SKM-1 (cell line): ENCODE data around the gene IGSF3.
"Not testable (repeated sequence)": the region's sequence is repeated elsewhere in the genome, so short reads cannot be mapped to it uniquely, and the experiment has no call there.

ENCODE experiments used
- DNase-seq: peaks from one replicate; lab custom pipeline; 2025; ENCODE audit not compliant: unreplicated experiment; lab: John Stamatoyannopoulos, UW

IGSF3 gene

DNA sequence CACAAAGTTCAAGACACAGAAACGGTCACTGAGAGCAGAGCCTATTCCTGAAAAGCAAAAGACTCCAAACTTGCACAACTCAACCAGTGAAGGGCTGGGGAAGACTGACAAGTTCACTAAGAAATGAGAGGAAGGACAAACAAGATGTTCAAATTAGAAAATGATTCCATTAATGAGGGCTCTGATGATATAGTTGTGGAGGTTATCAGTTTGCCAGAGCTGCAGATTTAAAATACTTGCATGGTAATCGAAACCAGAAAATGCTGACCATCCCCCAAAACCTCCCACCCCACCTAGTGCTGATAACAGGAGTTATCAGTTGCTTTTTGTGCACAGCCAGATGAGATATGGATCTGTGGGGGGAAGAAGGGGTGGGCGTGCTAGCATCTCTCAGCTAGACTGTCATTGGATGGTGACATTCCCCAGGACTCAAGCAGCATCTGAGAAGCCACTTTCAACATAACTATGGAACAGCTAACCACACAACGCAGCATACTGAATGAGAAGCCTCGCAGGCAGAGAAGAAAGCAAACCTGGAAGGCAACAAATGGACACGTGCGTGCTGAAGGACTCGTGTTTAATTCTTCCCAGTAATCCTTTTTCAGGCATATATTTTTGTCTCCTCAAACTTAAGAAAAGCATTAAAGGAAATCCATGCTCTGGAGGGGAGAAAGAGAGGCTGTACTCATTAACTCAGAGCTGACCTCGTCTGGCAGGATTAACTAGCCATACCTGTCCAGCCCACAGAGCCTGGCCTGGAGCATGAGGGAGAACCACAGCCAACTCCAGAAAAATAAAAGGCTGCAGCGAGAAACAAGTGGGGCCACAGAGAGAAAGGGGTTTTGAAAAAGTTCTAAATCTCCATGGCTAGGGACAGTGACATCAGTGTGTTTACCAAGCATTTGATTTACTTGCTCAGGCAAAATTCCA lies 35.3 kb downstream of the IGSF3 start:
- not testable (repeated sequence) for DNase-seq

DNA sequence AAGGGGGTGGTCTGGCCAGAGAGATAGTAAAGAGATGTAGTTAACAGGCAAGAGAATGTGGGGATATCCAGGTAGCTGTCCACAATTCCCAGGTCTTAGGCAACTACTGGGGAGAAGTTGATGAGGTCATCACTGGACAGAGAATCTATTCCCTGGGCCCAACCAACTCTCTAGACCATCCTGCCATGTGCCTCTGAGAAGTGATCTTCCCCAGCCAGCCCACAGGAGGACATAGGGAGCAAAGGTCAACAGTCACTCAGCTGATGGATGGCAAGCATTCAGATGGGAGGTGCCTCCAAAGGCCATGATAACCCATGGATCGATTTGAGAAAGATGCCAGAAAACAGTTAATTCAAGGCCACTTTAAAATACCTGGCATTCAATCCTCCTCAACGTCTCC lies 36.0 kb downstream of the IGSF3 start:
- DNase-seq, result not testable (repeated sequence)

DNA sequence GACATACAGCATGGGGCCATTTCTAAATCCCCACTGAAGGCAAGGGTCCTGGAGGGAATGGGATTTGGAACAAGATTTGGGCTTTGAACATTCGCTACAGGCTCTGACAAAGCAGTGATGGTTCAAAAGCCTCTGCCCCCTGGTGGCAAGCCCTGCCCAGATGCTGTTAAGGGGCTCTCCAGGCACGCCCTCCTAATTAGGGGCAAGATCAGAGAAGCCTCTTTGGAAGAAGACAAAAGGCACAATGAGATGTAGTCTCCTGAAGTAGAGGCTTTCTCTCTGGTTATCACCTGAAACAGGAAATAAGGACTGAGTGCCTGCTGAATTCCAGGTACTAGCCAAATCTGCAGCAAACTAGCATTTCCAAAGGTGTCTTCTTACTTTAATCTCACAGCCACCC lies 37.5 kb downstream of the IGSF3 start:
- DNase-seq, result not testable (repeated sequence)

DNA sequence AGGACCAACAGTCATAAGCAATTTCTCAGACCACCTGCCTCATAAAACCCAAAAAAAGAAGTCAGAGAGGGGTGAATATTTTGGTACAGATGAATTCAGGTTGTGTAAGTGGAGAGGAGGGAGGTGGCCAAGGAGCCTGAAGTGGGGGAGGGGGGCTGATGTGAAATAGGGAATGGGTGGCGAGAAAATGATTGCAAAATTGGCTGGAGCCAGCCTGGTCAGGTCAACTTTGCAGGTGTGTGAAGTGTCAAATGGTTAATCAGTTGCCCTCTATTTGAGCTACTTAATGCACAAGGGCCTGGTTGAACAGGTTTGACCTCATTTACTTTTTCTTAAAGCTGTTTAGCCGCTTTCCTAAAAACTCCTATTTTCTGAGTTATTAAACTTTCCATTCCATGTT lies 38.1 kb downstream of the IGSF3 start:
- not testable (repeated sequence) for DNase-seq

DNA sequence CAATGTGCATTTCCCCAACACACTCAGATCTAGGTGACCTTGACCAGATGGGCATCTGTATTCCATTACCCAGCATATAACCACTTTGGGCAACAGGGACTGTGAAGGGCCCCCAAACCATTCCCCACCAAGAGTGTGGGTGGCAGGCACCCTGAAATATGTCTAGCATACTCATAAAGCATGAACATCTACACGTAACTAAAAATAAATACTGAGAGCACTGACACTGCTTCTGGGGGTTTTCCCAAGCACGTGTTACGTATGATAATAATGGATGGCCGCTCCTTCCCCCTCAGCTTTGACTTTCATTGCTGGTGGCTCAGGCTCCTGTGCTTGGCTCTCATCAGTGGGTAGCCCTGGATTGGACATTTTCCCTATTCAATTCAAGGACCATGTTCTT lies 39.1 kb downstream of the IGSF3 start:
- DNase-seq, result no peak

DNA sequence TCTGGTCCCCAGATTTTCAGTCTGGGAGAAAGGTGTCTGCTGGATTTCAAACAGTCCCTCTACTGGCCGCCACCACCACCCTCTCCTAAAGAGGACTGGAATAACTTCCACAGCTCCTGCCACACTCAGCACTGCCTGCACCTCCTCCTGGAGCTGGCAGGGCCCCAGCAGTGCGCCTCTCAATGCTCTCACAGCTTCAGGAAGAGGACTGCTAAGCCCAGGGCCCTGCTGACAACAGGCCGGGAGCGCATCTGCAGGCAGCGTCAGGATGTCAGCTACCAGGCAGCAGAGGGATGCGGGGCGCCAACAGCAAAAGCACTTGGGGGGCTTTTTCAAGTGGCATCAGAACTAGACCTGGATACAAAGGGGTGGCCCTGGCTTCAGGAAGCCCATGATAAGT lies 40.2 kb downstream of the IGSF3 start:
- DNase-seq, result not testable (repeated sequence)

DNA sequence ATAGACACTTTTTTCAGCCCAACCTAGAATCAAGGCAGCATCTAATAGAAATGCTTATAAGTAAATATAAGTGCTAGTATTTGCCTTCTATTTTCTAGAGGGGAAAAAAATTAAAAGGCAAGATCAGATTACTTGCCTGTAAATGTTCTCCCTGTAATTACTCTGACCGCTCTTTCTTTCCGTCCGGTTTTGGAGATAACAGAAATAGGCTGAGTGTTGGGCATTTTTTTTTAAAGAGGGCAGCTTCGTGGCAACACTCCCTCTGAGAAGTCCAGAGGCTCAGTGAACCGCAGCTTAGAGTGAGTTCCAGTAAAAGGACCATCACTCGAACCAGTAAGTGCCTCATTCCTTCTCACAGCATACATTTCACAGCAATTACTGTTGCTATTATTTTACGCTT lies 40.6 kb downstream of the IGSF3 start:
- DNase-seq, result not testable (repeated sequence)

DNA sequence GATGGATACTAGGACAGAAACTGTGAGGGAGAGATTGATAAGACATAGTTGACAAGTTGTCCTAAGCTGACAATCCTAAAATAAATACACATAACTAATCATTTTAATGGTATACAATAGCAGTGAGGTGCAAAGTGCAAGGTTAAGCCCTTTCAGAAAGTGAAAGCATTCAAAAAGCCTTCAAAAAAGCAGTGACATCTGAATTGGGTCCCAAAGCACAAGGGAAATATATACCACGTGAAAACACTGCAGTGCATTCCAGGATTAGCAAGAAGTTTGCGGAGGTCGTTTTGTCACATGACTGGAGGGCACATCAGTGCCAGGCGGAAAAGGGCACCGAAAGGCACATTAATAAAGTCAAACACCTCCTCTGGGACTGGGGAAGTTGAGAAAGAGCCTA lies 42.4 kb downstream of the IGSF3 start:
- DNase-seq, result not testable (repeated sequence)

DNA sequence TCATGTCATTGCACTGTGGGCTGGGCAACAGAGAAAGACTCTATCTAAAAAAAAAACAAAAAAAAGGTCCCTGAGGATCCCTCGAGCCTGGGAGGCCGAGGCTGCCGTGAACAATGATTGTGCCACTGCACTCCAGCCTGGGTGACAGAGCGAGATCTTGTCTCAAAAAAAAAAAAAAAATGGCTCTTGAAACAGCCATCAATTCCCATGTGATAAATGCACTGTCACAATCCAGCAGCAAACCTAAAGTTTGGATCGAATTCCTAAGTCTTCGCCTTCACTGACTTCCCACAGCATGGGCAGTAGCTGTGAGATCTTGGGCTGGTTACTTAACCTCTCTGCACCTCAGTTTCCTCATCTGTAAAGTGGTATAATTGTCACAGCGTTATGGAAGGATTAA lies 43.5 kb downstream of the IGSF3 start:
- no peak for DNase-seq

DNA sequence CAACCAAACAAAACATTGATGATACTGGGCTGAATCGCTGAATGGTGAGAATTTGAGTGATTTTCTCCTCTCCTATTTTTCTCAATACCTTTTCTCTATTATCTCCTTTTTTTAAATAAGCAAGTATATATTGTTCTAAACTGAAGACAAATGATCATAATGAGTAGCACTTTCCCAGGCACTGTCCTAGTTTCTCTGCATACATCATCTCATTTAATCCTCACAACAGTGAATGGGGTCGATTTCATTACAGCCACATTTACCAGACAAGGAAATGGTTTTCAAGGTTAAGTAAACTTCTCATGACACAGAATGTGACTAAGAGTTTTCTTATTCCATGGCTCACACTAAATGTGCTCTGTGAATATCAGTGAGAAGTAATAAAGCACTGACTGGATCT lies 45.0 kb downstream of the IGSF3 start:
- DNase-seq, result not testable (repeated sequence)

DNA sequence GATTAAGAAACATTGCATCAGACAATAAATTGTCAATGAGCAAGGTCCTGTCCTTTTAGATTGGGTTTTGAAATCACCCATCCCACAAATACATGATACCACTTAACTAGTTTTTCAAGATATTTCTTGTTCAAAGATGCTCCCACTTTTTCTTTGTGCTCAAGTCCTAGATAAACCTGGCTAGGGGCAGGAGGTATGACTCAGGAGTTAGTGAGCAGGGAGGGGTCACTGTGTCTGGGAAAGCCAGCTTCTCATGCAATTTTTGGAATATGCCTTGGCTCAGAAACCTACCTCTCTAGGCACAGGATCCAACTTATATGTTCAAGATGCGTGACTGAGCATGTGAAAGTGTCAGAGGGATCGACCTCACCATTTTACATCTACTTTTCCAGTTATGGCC lies 45.8 kb downstream of the IGSF3 start:
- not testable (repeated sequence) for DNase-seq

DNA sequence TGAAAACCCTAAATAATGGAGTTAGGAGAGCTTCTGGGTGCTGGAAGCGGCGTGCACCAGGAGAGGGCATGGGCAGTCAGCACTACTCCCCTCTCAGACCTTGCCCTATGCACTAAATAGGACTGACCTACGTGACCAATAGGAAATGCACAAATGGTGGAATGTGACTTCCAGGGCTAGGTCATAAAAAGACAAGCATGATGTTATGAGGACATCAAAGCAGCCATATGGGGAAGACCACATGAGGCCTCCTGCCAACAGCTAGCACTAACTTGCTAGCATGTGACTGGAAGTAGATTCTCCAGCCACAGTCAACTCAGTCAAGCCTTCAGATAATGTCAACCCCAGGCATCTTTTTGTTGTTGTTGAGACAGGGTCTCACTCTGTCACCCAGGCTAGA lies 47.1 kb downstream of the IGSF3 start:
- not testable (repeated sequence) for DNase-seq

DNA sequence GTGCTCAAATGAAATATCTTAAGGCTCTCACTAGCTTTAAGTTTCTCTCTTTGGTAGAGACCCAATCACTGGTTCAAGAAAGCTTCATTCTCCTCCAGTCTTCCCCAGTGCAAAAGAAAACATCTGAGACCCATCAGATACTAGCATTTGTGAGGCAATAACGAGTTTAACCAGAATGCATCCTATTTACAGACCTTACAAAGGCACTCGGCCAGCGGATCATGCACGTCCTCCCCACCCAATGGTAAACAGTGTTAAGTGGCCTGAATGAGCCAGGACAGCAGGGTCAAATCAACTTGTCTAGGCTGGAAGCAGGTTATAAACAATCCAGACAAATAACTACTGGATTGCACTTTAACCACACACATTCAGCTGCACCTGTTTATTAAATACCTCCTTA lies 48.4 kb downstream of the IGSF3 start:
- DNase-seq, result not testable (repeated sequence)

DNA sequence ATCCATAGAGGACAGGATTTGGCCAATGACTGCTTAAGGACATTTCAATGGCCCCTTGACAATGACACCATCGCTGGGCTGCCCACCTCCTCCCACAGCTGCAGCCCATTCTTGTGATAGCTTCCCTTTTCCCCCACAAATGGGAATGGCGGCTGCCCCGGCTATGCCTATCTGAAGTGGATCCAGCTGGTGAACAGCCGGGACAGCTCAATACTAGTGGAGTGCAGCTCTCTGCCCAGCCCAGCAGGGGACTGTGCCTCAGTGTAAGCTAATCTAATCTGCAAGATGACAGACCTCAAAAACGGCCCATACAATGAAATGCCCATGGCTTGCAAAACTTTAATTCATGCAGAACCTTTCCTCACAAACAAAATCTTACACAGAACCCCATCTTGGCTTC lies 49.7 kb downstream of the IGSF3 start:
- DNase-seq, result not testable (repeated sequence)

DNA sequence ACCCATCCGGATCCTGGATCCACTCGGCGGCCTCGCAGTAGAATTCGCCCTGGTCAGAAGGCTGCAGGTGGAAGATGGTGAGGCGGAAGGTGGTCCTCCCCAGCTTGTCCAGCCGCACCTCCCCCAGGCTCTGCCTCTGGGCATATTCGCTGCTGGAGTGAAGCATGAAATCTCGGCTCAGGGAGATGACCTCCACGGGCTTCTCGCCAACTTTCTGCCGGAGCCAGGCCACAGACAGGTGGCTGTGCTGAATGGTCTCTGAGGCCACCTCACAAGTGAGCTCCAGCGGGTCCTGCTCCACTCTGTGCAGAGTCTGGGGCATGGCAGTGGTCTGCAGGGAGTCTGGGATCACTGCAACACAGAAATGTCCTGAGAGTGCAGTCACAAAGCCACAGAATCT lies 53.7 kb downstream of the IGSF3 start:
- DNase-seq, result not testable (repeated sequence)

DNA sequence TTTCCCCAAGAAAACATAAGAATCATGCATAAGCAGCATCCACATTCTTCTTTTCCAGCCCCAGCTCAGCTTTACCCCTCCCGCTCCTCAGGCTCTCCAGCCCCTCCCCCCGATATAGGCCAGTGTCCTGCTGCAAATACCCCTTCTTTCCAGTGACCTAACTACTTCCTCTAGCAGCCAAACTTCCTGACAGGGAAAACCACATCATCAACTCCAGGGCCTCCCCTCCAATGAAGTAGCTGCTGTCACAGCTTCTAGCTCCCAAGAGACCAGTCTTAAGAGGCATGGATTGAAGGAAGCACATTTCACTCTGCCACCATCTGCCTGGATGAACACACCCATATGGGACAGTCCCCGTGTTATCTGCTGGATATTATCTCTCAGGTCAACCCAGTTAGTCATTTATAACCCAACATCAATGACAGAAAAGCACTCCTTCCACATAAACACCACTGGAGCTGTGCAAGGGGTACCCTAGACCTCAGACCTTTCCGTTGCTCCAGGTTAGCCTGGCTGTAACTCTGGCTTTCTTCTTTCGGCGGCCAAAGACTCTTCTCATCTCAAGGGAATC lies 57.6 kb downstream of the IGSF3 start:
- not testable (repeated sequence) for DNase-seq

DNA sequence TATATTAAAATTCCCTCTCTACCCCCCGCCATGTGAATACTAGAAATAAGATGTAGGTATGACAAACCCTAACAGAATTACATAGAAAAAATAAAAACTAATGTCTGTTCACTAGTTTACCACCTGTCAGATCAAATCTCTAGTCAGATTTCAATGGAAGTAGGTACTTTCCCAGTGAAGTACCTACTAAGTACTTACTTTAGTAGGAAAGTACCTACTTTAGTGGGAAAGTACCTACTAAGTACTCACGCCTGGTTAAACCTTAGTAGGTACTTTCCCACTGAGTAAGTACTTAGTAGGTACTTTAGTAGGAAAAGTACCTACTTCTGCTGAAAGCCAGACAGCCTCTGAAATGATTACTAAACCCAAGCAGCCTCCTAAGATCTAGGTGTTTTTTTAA lies 58.7 kb downstream of the IGSF3 start:
- DNase-seq, result not testable (repeated sequence)

DNA sequence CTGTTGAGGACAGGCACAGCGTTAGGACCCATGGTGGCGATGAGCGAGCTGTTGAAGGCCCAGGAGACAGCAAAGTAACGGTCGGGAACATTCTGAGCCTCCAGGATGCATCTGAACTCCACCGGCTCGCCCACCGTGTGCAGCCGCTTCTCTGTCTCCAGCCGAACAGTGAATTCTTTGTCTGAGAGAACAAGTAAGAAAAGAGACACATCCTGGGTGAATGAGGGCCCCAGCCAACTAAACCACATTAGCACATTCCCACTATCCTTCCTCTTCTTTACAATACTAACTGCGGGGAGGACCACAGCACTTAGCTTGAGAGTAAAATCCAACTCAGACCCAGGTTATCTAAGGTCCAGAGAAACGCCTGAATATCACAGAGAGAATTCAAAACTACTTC lies 59.4 kb downstream of the IGSF3 start:
- not testable (repeated sequence) for DNase-seq

DNA sequence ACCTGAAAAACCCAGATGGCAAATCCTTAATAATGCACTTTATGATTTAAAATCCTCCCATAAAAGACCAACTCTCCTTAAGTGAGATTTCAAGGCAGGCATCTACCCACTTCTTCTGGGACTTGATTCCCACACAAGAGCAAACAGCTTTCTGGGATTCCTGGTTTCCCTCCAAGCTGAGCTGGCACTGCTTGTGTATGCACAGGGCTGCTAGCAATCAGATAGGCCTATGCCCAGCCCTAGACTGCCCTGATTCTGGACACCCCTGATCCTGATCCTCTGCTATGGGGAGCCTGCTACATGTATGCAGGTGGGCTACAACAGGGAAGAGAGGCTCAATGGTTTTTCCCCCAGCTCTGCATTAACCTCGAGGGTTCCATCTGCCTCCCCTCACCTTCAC lies 60.1 kb downstream of the IGSF3 start:
- not testable (repeated sequence) for DNase-seq

DNA sequence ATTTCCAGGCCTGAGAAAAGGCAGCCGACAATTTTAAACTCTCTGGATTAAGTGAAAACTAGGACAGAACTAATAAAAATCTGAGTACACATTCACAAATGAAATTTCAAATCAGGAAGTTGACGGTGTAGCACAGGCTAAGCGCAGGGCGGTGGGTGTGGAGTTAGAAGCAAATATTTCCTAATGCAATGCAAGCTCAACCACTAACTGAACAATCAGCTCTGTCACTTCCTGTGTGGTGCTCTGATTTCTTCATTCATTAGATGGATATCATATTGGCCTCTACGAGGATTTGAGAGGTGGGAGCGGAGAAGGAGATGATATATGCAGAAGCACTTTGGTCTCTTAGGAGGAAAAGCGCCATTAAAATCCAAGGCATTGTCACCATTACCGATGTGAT lies 61.5 kb downstream of the IGSF3 start:
- DNase-seq, result peak; percentile 65

DNA sequence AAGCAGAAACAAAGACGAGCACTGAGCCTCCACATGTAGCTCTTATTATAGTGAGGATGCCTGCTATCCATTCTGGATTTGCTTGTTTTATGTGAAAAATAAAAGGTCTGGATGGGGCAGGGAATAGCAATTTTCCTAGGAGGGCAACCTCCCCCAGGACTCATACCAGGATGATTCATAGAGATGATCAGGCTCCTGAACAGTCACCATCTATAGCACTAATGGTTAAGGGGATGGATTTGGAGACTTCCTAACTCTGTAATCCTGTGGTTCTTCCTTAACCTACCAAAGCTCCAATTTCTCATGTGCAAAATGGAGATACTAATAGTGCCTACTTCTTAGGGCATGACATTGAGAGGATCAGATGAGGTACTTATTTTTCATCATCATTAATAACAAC lies 62.2 kb downstream of the IGSF3 start:
- DNase-seq, result no peak

DNA sequence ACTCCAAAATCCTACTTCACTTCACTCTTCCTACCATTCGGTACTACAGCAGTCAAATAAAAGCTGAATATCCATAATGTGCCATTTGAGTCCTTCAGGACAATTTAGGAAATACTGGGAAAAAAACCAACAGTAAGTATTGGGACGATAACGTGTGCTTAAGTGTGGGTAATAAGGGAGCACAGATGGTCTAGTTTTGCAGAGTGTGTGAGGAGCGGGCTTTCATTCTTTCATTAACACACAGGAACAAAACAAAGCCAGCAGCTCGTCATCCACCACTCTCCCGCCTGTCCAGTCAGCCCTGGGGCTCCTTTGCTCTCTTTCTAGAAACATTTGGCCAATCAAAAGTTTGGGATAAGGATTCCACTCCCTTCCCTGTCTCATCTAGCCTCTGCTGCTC lies 63.1 kb downstream of the IGSF3 start:
- DNase-seq, result not testable (repeated sequence)
